GM18511 (cell line): ENCODE results near the gene HTRA1.

Source experiments
- ATAC-seq: cut with Tn5 transposase; IDR thresholded peaks from one replicate; pipeline ENCODE4 v1.9.1; 2021; ENCODE audit warnings: mild to moderate bottlenecking, moderate library complexity; ENCODE audit not compliant: unreplicated experiment

HTRA1 gene

DNA sequence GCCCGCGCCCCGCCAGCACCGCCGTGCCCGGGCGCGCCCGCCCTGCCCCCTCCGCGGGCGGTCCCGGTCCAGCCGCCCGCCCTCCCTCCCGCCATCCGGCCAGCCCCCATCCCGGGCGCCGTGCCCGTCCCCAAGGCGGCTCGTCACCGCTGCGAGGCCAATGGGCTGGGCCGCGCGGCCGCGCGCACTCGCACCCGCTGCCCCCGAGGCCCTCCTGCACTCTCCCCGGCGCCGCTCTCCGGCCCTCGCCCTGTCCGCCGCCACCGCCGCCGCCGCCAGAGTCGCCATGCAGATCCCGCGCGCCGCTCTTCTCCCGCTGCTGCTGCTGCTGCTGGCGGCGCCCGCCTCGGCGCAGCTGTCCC lies at the start of gene HTRA1:
Gene HTRA1 (plus strand): TSS at position 187 of the 362 bp plus-strand sequence. CDS start 100 bp downstream, at position 287.
- ATAC-seq: no peak

GRCh38 chr10:122413327-122413726 lies 48.0 kb upstream of the HTRA1 start:
- ATAC-seq: no peak

- ATAC-seq: no peak
Observed at GRCh38 chr10:122417667-122418066, 43.7 kb upstream of the HTRA1 start.

- no peak for ATAC-seq
Observed at GRCh38 chr10:122419016-122419415, 42.3 kb upstream of the HTRA1 start.

- ATAC-seq: no peak
Observed at GRCh38 chr10:122419876-122420623, 41.3 kb upstream of the HTRA1 start.

DNA sequence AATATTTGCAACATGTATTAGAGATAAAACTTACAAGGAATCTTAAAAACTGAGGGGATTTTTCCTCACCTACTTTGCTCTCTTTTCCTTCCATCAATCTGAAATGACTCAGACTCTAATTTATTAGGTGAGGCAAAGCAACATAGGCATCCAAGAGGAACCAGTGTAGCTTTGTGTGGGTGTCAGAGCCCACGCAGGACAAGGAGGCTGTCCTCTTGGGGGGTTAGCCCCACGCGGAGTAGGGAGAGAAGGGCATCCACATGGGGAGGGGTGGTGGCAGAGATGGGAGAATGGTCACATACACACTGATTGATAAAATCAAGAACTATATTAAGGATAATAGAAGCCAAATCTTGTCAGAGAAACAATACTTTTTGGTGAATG lies 40.7 kb upstream of the HTRA1 start:
- ATAC-seq: no peak

- ATAC-seq: no peak
Observed at GRCh38 chr10:122421054-122421625, 40.2 kb upstream of the HTRA1 start.

- no peak for ATAC-seq
Observed at GRCh38 chr10:122421742-122422141, 39.6 kb upstream of the HTRA1 start.

DNA sequence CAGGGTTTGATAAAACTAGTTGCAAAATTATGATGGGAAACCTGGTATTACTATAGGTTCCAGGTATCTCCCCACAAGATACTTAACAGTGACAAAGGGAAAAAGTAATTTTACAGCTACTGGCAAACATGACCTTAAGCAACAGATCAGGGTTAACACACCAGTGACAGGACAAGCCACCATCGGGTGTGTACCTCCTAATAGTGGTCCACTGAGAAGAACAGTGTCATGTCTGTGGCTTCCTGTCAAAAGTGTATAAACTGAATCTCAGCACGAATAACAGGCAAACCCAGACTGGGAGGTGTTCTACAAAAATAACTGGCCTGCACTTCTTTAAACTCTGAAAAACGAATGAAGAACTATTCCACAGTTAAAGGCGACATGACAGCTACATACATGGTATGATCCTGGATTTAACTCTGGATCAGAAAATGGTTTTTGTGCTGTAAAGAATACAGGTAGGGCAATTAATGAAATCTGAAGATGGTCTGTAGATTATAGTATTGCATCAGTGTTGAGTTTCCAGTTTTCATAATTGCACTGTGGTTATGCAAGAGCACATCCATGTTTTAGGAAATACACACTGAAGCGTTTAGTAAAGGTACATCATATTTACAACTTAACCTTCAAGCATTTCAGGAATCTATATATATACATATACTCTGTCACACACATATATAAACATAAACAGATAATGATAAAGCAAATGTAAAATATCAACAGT lies 38.9 kb upstream of the HTRA1 start:
- no peak for ATAC-seq

- no peak for ATAC-seq
Observed at GRCh38 chr10:122424059-122424458, 37.3 kb upstream of the HTRA1 start.

DNA sequence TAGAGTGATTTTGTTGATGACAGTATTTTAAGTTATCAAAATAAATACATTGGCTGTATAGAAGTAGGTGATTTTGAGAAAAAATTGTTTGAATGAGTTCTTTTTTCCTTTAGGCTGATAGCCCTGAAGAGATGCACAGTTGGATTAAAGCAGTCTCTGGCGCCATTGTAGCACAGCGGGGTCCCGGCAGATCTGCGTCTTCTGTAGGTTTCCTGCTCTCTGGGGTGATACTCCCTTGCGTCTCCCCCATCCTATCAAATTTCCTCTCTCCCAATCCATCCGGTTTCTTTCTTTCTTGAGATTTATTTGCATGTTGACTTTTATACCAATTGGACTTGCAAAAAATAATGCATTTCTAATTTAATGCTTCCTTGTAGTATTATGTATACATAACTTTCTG lies 34.5 kb upstream of the HTRA1 start:
- ATAC-seq: no peak

DNA sequence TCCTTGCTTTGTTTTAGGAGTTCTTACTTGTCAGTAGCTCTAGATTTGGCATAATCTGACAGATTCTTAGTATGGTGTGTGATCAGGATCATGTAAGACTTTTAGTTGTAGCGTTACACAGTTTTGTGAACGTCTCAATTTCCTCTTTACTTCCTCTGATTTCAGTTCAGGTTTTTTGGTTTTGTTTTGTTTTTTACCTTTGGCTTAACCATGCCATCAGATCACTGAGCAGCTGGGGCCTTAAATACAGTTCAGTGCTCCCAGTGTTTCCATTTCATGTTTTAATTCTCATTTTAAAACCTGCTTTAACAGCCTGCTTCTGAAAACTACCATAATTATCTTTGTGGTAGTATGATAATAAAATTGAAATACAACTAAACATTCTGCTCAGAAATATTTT lies 34.1 kb upstream of the HTRA1 start:
- ATAC-seq: no peak

DNA sequence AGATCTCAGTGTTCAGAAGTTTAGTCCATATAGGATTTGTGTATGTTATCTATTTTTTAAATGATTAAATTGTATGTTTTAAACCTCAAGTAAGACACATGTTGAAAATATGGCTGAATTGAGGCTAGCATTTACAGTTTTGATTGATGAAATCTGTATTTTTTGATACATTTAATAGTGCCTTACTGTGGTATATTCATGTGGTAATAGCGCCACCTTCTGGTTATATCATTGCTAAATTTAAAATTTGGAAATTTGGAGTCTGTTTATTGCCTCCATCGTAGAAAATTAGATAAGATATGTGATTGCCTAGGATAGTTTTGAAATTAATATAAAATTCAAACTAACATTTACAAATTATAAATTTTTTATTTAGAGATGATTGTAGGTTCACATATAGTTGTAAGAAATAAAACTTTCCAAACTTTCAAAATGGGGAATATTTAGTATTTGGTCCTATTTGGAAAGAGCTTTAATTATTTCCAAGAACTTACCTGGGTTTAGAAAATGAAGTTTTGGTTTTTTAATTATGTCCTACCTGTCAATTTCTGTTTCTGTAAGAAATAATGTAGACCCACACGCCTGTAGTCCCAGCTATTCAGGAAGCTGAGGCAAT lies 26.0 kb upstream of the HTRA1 start:
- no peak for ATAC-seq

DNA sequence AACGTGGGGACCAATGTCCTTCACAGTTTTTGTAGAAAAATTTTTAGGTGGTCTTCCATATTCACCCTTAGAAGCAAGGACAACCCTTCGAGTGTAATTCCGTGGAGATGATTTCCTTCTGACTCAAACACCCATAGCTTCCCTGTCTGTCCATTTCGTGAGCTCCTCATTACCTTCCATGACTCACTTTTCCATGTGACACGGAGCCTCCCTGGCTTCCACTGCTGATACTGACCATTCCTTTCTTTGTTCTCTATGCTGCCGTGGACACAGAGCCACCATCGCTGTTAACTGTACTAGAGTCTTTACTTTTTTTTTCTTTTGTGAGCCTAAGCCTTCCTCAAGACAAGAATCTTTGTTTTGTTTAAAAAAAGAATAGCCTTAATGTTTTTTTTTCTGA lies 19.4 kb upstream of the HTRA1 start:
- no peak for ATAC-seq

DNA sequence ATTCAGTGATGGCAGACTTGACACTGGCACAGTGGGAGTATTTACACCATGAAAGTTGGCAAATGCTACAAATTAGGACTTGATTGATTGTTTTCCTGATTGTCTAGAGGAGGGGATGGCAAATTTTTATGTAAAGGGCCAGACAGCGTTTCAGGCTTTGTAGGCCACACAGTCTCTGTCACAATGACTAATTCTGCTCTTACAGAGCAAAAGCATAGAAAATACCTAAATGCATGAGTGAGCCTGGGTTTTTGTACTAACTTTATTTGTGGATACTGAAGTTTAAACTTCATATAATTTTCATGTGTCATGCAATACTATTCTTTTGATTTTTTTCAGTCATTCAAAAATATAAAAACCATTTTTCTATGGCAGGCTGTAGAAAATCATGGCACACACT lies 15.9 kb upstream of the HTRA1 start:
- no peak for ATAC-seq

GRCh38 chr10:122445904-122446303 lies 15.4 kb upstream of the HTRA1 start:
- no peak for ATAC-seq

- ATAC-seq: no peak
Observed at GRCh38 chr10:122446668-122447423, 14.5 kb upstream of the HTRA1 start.

DNA sequence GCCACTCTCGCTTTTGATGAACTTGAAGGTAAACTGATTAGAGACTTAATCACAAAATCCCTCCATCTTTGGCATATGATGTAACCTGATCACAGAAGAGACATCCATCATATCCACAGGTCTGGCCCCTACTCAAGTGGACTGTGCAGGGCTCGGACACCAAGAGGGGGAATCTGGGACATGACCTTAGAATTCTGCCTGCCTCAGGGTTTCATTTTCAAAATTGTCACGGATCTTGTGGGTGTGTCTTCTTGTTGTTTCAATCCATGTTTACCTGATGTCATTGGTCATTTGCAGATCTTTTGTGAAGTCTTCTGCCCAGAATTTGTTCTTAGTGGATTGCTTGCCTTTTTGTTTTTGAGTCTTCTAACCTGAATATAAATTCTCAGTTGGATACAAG lies 12.8 kb upstream of the HTRA1 start:
- no peak for ATAC-seq

DNA sequence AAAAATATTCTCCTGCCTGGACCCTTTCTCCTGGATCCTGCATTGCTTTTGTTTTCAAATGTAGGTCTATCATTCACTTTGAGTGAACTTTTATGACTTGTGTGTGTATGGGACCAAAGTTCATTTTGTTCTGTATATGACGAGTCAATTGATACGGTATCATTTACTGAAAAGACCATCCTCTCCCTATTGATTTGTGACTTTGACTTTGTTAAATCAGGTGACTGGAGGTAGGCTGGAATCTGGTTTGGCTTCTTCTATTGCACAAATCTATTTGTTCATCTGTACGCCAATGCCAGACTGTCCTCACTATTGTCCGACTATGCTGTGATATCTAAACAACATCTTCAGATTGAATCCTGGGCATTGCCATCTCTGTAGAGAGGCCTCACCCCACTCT lies 12.2 kb upstream of the HTRA1 start:
- no peak for ATAC-seq

DNA sequence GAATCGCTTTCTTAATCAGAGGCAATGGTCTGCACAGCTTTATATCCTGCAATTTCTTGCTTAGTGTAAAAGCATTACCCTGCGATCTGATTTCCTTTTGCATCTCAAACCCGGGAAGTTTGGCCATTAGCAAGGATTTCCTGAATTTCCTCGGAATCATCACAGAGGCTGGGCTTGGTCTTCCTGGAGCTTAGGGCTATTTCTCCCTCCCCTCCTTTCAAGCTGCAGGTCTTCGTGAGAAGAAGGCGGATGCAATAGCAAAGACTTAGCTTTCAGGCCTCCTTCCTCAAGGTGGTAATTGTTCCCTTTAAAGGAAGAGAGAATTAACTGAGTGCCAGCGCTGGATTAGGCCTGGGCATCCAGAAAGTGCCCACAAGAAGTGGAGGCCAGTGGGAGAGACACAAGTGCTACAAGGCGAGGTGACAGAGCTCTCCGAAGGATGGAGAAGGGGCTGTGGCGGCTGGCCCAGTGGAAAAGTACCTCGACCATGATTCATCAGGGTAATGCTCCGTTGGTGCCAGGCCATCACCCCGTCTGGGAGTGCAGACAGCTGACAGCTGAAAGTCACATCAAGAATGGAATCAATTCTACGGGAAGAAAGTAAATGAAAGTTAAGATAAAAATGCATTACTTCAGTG lies 10.9 kb upstream of the HTRA1 start:
- ATAC-seq: no peak

DNA sequence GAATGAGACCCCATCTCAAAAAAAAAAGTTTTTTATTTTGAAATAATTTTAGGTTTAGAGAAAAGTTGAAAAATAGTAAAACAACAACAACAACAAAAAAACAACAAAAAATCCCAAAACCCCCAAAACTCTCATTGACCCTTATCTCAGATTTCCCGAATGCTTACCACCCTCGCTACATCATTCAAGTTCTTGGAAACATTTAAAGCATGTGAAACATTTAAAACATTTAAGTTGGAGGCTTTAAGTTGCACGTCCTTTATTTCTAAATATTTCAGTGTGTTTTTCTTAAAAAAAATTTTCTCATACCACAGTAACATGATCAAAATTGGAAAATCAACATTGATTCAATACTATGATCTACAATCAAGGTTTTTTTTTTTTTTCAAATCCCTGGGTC lies 7.3 kb upstream of the HTRA1 start:
- ATAC-seq: no peak
